ENCODE results near the gene PRKG1. TPM values are rescaled to one million over a fixed set of nuclear protein-coding genes. Genes with fewer than 3 reads are reported as not detected.
A peak's percentile ranks its signal among the peaks of the same experiment; 100 is the strongest.

The PRKG1 gene
- total RNA-seq = 28.1 TPM
- long read RNA-seq, partial matches to known transcripts = 0 of 1 reads
- long read RNA-seq, other reads (novel, unspliced or antisense) = 1 of 1 reads

DNA sequence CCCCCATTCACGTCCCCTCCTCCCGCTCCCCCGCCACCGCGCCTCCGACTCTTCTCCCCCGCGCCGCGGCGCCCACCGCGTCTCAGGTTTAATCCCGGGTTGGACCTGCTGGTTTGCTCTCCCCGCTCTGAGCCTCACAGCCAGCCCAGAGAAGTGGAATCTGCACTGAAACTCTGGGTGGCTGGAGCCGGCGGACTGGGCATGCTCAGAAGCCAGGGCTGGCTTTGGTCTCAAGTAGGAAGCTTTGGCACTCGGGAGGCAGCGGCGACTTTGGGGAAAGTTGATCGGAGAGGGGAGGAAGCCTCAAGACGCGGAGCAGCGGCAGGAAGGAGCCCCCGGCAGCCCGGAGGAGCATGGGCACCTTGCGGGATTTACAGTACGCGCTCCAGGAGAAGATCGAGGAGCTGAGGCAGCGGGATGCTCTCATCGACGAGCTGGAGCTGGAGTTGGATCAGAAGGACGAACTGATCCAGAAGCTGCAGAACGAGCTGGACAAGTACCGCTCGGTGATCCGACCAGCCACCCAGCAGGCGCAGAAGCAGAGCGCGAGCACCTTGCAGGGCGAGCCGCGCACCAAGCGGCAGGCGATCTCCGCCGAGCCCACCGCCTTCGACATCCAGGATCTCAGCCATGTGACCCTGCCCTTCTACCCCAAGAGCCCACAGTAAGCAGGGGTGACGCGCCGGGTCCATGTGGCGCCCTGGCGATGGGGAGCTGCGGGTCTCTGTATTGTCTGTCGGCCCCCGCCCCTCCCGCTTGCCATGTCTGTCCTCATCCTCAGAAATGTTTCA, at the start of gene PRKG1:
TSS of gene PRKG1 (plus strand) at position 250 of the 791 bp plus-strand sequence.
- peak; percentile 95 for ATAC-seq
- intact Hi-C loops (cut with DNase I) = loop anchor here (5.0 kb wide), 2 partner anchors 158 to 348 kb away; no protein-coding TSS in a partner anchor

DNA sequence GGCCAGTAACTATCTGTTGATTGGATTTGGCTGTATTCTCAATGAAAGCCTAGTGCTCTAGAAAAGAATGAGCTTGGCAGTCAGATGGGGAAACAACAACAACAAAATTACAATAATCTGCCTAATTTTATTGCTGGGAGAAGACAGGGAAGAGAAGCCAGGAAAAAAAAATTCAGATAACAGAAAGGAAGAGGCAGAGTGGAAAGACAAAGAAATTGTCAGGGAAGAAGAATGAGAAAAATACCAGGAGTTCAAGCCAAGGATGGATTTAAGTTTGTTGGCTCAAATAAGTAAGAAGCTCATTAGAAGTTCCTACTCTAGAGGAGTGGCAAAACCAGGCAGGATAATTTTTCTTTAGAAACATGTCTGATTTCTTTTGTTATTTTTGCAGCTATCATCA, 45.9 kb upstream of the PRKG1 start:
- ATAC-seq (no peak), DNase-seq (ENCODE audit: missing footprints) (no peak)
- intact Hi-C loops (cut with DNase I) = no loop called here

More for the DNA sequence above, at the start of gene PRKG1:
- DNase-seq (ENCODE audit: missing footprints) = peak; percentile 86

DNA sequence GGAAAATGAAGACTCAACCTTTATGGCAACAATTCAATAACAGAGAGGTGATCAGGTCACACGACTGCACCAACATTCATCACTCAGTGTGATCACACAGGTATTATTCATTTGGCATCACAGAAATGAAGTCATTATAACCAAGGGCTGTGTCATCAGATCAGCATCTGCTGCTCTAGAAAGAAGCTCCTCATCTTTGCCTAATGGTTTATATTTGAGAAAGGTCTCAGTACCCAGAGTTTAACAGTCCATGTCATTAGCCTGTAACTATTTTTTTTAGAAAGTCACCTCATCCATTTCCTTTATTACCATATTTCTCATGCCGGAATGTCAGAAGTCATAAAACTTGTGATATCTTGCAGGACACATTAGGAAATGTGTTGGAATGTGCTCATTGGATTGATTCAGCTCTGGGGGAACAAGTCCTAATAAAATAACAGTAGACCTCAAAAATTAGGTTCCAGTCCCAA, 45.1 kb upstream of the PRKG1 start:
- no peak for ATAC-seq
- no peak for DNase-seq (ENCODE audit: missing footprints)
- intact Hi-C loops (cut with DNase I) = no loop called here

DNA sequence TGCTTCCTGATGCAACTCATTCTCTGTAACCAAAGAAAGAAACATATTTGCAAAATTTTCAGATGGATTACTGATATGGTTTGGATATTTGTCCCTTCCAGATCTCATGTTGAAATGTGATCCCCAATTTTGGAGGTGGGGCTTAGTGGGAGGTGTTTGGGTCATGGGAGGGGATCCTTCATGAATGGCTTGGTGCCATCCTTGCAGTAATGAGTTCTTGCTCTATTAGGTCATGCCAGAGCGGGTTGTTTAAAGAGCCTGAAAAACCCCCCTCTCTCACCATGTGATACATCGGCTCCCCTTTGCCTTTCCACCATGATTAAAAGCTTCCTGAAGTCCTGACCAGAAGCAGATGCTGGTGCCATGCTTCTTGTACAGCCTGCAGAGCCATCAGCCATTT, 43.8 kb upstream of the PRKG1 start:
- intact Hi-C loops (cut with DNase I) = no loop called here
- DNase-seq (ENCODE audit: missing footprints) (no peak), ATAC-seq (no peak)

DNA sequence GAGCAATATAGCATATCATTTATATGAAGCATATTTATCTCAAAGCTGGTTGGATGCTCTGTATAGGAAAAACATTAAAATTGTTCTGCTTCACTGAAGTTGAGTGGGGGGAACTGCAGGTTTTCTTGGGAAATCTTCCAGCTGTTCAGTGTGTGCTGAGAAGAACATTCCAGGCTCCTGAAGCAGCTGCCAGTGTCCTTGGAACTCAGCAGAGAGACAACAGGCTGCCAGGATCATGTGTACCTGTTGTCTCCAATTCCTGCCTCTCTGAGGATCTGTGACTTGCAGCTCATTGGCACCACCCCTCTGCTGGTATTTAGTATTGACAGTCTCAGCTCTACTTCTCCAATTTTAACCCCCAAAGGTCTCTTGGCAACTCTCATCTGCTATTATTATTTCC, 42.3 kb upstream of the PRKG1 start:
- DNase-seq (ENCODE audit: missing footprints) (no peak), ATAC-seq (no peak)
- intact Hi-C loops (cut with DNase I) = no loop called here

DNA sequence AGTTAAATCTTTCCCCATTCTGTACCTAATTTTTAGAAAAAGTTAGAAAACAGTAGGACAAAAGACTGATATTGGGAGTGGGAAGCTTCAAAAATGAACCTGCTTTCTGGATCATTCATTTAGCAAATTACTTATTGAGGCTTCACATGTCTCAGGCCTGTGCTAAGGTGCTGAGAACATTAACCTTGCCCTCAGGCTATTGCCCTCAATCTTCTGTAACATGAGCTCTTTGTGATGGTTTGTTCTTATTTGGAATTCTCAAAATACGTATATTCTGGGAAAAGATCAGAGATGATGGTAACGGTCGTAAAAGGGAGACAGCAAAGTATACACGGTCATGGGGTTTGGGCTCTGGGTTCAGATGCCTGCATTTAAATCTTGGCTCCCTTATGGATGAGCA, 39.5 kb upstream of the PRKG1 start:
- intact Hi-C loops (cut with DNase I) = no loop called here
- ATAC-seq = no peak
- DNase-seq (ENCODE audit: missing footprints) = no peak

DNA sequence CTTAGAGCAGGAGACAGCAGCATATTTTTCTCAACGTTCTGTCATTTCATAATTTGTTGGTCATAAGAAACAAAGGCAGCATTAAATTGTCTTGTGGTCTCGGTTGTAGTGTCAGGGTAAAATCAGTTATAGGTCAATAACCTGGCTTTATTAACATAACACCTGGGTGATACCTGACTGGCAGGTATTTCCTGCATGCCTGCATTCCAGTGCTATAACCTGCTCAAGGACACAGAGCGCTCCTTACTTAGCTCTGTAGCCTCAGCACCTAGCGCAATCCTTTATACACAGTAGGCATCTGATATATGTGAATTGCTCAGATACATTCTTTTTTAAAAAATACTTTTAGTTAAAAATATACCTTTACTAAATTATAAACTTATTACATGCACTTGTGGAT, 38.9 kb upstream of the PRKG1 start:
- intact Hi-C loops (cut with DNase I) = no loop called here
- ATAC-seq = no peak
- no peak for DNase-seq (ENCODE audit: missing footprints)

DNA sequence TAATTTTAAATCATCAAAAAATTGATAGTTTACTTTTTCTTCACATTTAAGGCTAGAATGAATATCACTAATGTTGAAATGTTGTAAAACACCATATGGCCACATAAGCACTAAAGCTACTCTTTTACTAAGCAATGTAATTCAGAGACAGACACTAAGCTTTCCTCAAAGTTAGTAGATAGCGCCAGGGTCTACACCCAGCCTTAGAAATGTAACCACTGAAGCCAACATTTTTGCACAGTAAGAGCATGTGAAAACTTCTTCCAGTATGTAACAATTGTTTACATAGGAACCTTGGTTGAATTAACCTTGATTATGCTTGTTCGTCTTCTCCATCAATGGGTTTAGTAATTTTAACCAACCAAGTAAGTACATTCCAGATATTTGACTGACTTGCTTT, 28.4 kb upstream of the PRKG1 start:
- ATAC-seq = no peak
- DNase-seq (ENCODE audit: missing footprints) = no peak
- intact Hi-C loops (cut with DNase I) = loop anchor here (5.0 kb wide), 1 partner anchor 44 kb away; no protein-coding TSS in a partner anchor

DNA sequence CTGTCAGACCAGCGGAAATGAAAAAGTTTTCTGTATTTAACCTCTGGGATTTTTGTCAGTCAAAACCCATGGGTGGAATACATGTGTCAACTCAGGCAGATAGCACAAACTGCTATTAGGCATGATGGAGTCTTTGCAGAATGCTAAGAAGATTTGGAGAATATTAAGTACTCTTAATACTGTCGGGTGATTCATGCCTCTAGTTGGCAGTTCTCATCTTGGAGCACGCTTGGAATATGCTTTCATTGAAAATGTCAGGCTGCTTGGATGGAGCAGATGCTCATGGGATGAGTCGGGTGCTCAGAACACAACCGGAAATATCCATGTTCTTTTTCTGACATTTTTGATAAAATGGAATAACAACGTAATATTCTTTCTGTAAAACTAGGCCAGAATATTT, 27.6 kb upstream of the PRKG1 start:
- DNase-seq (ENCODE audit: missing footprints) (no peak), ATAC-seq (peak; percentile 73)
- intact Hi-C loops (cut with DNase I) = loop anchor here (5.0 kb wide), 1 partner anchor 44 kb away; no protein-coding TSS in a partner anchor

DNA sequence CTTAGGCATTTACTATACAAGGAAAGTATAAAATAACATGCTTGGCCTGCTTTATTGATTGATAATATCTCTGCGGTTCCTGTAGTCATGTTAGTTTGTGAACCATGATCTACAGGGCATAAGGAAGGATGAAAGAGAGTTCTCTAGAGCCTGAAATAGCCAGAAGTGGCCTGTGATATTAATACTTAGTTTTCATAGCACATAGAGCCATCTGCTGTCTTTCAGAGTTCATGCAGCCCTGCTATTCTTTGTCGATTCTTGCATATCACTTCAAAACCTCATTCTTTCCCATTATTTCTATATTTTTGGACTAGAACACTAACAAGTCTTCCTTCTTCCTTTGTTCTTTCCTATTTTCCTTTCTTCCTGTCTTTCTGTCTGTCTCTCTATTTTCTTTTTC, 26.4 kb upstream of the PRKG1 start:
- DNase-seq (ENCODE audit: missing footprints) = no peak
- intact Hi-C loops (cut with DNase I) = loop anchor here (5.0 kb wide), 1 partner anchor 46 kb away; no protein-coding TSS in a partner anchor
- ATAC-seq = no peak

DNA sequence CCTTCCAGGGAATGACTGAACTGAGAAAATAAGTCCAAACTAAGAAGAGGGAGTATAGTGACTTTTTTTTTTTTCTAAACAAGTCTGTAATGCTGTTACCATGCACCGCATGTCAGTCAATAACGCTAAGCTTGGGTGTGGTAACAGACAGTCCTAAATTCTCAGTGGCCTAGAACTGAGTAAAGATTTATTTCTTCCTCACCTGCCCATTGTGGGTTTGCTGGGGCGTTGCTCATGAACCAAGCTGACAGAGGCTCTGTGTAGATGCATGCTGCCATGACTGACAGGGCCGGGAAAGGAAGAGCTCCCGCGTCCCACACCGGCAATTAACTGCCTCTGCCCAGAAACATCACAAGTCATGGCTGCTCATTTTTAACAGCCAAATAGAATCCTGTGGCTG, 25.5 kb upstream of the PRKG1 start:
- no peak for ATAC-seq
- intact Hi-C loops (cut with DNase I) = loop anchor here (5.0 kb wide), 1 partner anchor 46 kb away; no protein-coding TSS in a partner anchor
- no peak for DNase-seq (ENCODE audit: missing footprints)

DNA sequence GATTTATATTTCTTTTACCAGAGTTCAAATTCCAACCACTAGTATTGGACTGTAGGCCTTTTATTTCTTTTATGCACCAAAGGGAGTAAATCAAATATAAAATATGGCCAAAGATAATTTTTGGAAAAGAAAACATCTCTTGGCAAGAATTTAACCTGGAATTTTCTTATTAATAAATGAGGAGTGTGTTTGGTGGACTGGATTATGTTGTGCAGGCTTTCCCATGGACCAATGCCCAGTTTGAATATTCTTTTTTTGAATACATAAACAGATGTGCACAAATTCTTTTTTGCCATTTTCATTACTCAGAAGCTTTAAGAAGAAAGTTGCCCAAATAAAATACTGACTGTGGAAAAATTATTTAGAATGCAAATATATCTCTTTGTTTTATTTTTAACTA, 22.1 kb upstream of the PRKG1 start:
- ATAC-seq = peak; percentile 31
- intact Hi-C loops (cut with DNase I) = loop anchor here (5.0 kb wide), 1 partner anchor 260 kb away; no protein-coding TSS in a partner anchor
- no peak for DNase-seq (ENCODE audit: missing footprints)

DNA sequence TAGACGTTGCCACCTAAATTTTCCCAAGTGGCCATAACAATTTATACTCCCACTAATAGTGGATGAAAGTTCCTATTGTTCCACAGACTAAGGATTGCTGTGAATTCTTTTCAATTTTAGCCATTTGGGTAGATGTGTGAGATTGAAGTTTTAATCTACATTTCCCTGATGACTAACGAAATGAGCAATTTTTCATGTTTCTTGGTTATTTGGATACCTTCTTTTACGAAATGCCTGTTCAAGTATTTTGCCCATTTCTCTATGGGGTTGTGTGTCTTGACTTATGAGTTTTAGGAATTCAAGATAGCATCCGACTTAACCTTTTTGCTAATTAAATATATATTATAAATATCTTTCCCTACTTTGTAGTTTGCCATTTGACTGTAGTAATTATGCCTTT, 16.4 kb upstream of the PRKG1 start:
- intact Hi-C loops (cut with DNase I) = no loop called here
- no peak for DNase-seq (ENCODE audit: missing footprints)
- no peak for ATAC-seq

DNA sequence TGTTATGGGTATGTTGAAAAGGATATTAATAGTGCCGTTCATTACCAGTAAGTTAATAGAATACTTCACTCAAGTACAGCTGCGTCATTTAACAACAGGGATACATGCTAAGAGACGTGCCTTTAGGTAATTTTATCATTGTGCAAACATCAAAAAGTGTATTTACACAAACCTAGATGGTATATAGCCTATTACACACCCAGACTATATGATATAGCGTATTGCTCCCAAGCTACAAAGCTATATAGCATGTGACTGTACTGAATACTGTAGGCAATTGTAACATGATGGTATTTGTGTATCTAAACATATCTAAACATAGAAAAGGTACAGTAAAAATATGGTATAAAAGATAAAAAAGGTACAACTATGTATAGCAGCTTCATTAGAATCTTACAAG, 11.1 kb upstream of the PRKG1 start:
- intact Hi-C loops (cut with DNase I) = loop anchor here (5.0 to 10.0 kb wide), 3 partner anchors 632 to 1149 kb away; partner anchors contain the start of gene CSTF2T
- no peak for DNase-seq (ENCODE audit: missing footprints)
- no peak for ATAC-seq

DNA sequence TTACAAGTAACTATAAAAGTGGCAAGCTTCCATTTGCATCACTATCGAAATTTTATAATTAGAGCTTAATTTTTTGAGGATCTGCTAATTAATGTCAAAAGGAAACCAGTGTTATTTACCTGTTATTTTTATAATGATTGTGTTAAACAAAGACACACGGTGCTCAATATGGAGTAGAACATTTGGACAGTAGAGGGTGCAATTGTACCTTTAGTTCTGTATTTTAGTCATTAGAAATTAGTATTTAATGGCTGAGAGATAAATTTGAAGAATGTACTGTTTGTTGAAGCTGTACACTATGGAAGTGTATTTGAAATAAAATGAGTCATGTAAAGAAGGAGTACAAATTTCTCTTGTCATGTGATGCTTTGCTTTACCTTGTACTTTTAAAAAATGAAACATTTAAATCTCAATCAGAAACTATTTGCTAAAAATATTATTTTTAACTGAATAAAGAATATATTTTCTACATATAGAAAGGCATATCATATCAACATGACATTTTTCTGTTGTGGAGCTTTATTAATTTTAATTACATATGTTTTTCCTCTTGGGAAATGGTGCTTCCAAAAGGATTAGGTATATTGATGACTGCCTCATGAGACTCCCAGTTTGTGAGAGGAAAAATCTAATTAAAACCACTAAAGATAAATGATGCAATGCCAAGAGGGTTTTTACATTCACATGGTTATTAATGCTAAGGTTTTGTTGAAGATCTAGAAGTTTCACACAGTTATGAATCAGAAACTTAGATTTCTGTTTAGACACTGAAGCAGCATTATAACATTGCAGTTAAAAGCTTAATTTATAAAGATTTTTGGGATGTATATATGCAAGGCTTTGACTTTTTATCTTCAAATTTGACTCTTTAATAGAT, 10.4 kb upstream of the PRKG1 start:
- DNase-seq (ENCODE audit: missing footprints) (no peak), ATAC-seq (peak; percentile 54)
- intact Hi-C loops (cut with DNase I) = loop anchor here (5.0 to 10.0 kb wide), 3 partner anchors 631 to 1148 kb away; partner anchors contain the start of gene CSTF2T

DNA sequence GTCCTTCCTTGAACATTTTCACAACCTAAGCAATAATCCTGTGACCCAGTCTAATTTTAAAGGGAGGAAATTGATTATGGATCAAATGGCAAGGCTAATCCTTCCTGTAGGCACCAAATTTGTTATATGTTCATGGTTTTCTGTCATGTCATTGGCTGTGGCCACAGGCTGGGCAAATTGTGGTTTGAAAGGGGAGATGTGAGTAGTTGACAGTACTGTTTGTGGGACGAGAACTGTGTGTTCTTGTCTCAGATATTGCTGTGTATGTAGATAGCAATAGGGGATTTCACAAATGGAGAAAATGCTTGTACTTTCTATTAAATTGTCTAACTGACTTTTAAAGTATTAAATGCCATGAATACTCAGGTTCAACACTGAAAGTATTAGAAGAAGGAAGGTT, 8.1 kb upstream of the PRKG1 start:
- ATAC-seq (no peak), DNase-seq (ENCODE audit: missing footprints) (no peak)
- intact Hi-C loops (cut with DNase I) = loop anchor here (10.0 kb wide), 1 partner anchor 629 kb away; the partner anchor contains the start of gene CSTF2T

DNA sequence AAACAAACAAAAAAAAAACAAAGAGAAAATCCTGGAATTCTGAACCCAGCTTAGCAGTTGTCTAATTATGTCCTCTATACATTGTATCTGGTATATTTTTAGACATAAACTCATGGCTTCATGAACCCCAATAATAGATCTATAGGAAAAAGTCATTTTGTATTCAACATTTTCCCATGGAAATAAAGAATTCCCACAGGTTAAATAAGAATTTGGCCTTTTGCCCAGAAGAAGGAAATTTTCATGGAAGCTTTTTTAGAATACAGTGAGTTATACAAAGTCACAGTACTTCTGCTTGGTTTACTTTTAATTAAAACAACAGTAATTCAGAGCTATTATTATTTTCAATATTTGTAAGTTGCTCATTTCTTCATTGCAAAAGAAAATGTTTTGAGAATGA, 2.1 kb upstream of the PRKG1 start:
- DNase-seq (ENCODE audit: missing footprints) = no peak
- intact Hi-C loops (cut with DNase I) = loop anchor here (5.0 kb wide), 1 partner anchor 350 kb away; no protein-coding TSS in a partner anchor
- no peak for ATAC-seq

DNA sequence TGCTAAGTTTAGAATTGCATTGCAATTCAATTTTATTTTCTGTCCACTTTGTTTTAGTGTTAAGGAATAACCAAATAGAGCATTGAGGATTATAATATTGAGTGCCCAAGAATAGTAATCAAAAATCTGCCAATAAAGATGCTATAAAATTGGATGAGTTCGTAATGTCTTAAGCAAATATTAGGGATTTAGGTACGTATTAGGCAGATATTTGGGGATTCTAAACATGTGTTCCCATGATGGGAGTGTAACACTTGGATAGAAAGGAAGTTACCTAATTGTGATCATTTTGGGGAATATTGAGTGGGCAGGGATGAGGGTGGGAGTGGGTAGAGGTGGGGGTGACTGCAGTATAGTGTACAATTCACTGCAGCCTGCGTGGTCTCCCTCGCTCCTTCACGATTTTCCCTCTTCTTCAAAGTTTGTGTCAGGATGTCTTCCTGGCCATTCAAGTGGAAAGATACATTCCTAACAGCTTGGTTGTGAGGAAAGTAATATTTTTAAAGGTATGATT, 1.3 kb upstream of the PRKG1 start:
- intact Hi-C loops (cut with DNase I) = loop anchor here (5.0 kb wide), 1 partner anchor 349 kb away; no protein-coding TSS in a partner anchor
- ATAC-seq = no peak
- no peak for DNase-seq (ENCODE audit: missing footprints)
